T-cell (primary cell): ENCODE results near the gene ZNF200. TPM values are rescaled to one million over a fixed set of nuclear protein-coding genes. Genes with fewer than 3 reads are reported as not detected.

Source experiments
- ATAC-seq, 4 experiments: fragments of 200-7000 bp in 3 of 4; fragments of 150-1000 bp in 1 of 4; cut with Tn5 transposase; replicated peaks in 1 of 4; 1 replicate in 3 of 4; 2 replicates in 1 of 4; pipeline ENCODE4 v1.10.0; 2021; ENCODE audit warnings: moderate library complexity in 3 of 4, mild to moderate bottlenecking in 2 of 4, moderate number of reproducible peaks in 1 of 4
- CTCF ChIA-PET, 2 donors: fragments of 300-600 bp; sonication (Branson Sonifier 250); formaldehyde crosslinking; loops; one replicate each; lab custom pipeline; 2022; ENCODE audit warnings: antibody characterized with exemption in 2 of 2; lab: Charles Lee
- POLR2A ChIA-PET, 2 donors: fragments of 300-600 bp; sonication (Branson Sonifier 250); formaldehyde crosslinking; loops; one replicate each; lab custom pipeline; 2022; ENCODE audit warnings: antibody characterized with exemption in 2 of 2; lab: Charles Lee
- DNase-seq, 35 experiments: peaks; one replicate each; pipeline versions ENCODE4 v3.0.0 to v3.0.0-alpha.2; 2013 to 2023
- H3K27ac ChIP-seq: one replicate; pipeline ENCODE4 v1.5.1; 2013; ENCODE audit warnings: low read length
- H3K27me3 ChIP-seq, 2 experiments: replicated peaks in 1 of 2; 1 replicate in 1 of 2; 2 replicates in 1 of 2; pipeline versions ENCODE4 v1.6.1 to v1.7.0; 2013; ENCODE audit warnings: low read length in 1 of 2, mixed read lengths in 1 of 2; ENCODE audit not compliant: control insufficient read depth in 2 of 2, insufficient read depth in 2 of 2; ENCODE audit errors: extremely low read depth in 1 of 2
- H3K36me3 ChIP-seq, 2 donors: 1 replicate in 1 of 2; 2 replicates in 1 of 2; pipeline versions ENCODE4 v1.6.1 to v1.7.0; 2013; ENCODE audit warnings: low read length in 1 of 2; ENCODE audit not compliant: control insufficient read depth in 2 of 2, insufficient read depth in 1 of 2; ENCODE audit errors: extremely low read depth in 1 of 2
- H3K4me1 ChIP-seq, 2 experiments: 1 replicate in 1 of 2; 2 replicates in 1 of 2; pipeline versions ENCODE4 v1.6.1 to v1.7.0; 2013; ENCODE audit warnings: low read length in 2 of 2, mixed read lengths in 1 of 2; ENCODE audit not compliant: insufficient read depth in 2 of 2, control insufficient read depth in 1 of 2; ENCODE audit errors: extremely low read depth in 1 of 2
- H3K4me3 ChIP-seq, 2 donors: 1 replicate in 1 of 2; 2 replicates in 1 of 2; pipeline versions ENCODE4 v1.5.1 to v1.7.0; 2013; ENCODE audit warnings: mild to moderate bottlenecking in 2 of 2, low read length in 1 of 2, moderate library complexity in 1 of 2; ENCODE audit not compliant: control insufficient read depth in 1 of 2; ENCODE audit errors: extremely low read depth in 1 of 2
- H3K9me3 ChIP-seq: 2 replicates; pipeline ENCODE4 v1.7.0; 2013
- H3K27ac Mint-ChIP-seq, 2 donors: one replicate each; pipeline ENCODE4 v1.8.0; 2020 to 2021; ENCODE audit warnings: mild to moderate bottlenecking in 2 of 2, mixed read lengths in 2 of 2
- H3K27me3 Mint-ChIP-seq, 2 donors: one replicate each; pipeline ENCODE4 v1.8.0; 2021 to 2022; ENCODE audit warnings: mixed read lengths in 2 of 2
- H3K36me3 Mint-ChIP-seq: one replicate; pipeline ENCODE4 v1.8.0; 2021; ENCODE audit warnings: mixed read lengths
- H3K4me1 Mint-ChIP-seq, 3 donors: one replicate each; pipeline ENCODE4 v1.8.0; 2020 to 2022; ENCODE audit warnings: mixed read lengths in 3 of 3, mild to moderate bottlenecking in 1 of 3
- H3K4me3 Mint-ChIP-seq, 3 donors: one replicate each; pipeline ENCODE4 v1.8.0; 2020 to 2022; ENCODE audit warnings: mild to moderate bottlenecking in 3 of 3, mixed read lengths in 3 of 3, moderate library complexity in 3 of 3
- H3K9me3 Mint-ChIP-seq, 3 donors: one replicate each; pipeline ENCODE4 v1.8.0; 2020 to 2022; ENCODE audit warnings: mixed read lengths in 3 of 3
- WGBS: methylation state at CpG from one replicate; pipeline ENCODE4 v1.1.5; 2013; ENCODE audit warnings: missing lambda C conversion rate; ENCODE audit not compliant: insufficient coverage; 5-methylcytosine and 5-hydroxymethylcytosine counted together
- total RNA-seq, 35 experiments: library from RNA in 6 of 35; stranded (reverse) in 6 of 35; fragments of 120-200 nt in 1 of 35; gene quantifications; one replicate each; pipeline versions ENCODE4 v1.2.1 to v1.2.4 and lab custom pipeline; 2013 to 2026

Gene ZNF200
- total RNA-seq, 5 donors from 2014 or later (not counting 1 experiment from before 2014, with no cell fraction given): 7.6 to 21.3 (median 20.1) TPM

DNA sequence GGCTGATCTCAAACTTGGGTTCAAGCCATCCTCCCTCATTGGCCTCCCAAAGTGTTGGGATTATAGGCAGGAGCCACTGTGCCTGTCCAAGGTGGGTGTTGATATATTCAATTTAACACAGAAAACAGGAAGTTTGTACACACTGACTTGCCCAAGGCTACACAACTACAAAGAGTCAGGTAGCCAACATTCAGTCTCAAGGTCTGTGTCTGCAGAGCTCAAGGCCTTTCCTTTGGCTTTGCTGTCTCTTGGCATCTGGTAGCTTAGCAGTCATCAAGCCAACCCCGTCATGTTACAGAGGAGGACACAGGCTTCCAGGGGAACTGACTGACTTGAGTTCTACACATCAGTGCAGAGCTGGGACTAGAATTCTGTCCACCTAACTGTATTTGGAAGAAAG lies 33.3 kb upstream of the ZNF200 start:
- WGBS: 100% methylated on average over 1 of the region's 1 CpG
- ATAC-seq: no peak
- Mint-ChIP-seq H3K4me3 (no peak overlapping the region), H3K27ac (no peak overlapping the region), H3K4me1 (peaks cover 11 to 25% (median 20%) of the 10 kb centered on the region in 3 donors), H3K9me3 (peaks cover 0 to 4% (median 3%) of the 10 kb centered on the region in 3 donors), H3K27me3 (no peaks in the 10 kb centered on the region), H3K36me3 (peaks cover 33% of the 10 kb centered on the region)
- Histone ChIP-seq H3K4me3 (no peak overlapping the region), H3K27me3 (no peaks in the 10 kb centered on the region), H3K27ac (no peak overlapping the region), H3K36me3 (peaks cover 0 to 15% of the 10 kb centered on the region in 2 donors), H3K4me1 (peaks cover 3 to 17% of the 10 kb centered on the region in 2 experiments), H3K9me3 (no peaks in the 10 kb centered on the region)
- ChIA-PET CTCF (no interaction called here), POLR2A (no interaction called here)
- no peak for DNase-seq

DNA sequence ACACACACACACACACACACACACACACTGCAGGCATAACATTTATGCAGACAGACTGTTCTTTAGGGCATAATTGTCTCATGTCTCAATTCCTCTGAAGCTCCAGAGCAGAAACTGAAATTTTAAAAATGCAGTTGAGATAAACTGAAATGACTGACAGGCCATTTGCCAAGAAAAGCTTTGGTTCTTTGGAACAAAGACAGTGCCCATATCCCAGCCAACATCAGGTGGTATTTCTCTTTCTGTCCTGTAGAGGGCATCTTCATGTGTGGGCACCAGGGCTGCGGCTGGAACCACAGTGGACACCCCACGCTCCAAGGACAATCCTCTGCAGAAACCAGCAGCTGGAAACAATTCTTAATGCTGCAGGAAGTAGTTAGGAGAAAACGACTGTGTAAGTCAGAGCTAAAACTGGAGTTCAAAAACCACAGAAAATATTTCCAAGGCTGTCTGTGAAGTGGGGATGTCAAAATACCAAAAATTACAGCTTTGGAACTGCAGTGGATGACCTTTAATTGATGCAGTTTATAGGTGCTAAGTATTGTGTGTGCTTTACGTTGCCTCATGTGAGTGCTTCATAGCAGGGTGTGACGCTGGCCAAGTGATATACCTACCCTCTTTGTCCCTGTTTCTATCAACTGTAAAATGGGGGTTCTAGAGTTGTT lies 32.0 kb upstream of the ZNF200 start:
- Mint-ChIP-seq H3K27me3 (no peaks in the 10 kb centered on the region), H3K9me3 (peaks cover 0 to 3% (median 3%) of the 10 kb centered on the region in 3 donors), H3K4me3 (no peak overlapping the region), H3K27ac (no peak overlapping the region), H3K36me3 (peaks cover 33% of the 10 kb centered on the region), H3K4me1 (peaks cover 23 to 36% (median 31%) of the 10 kb centered on the region in 3 donors)
- H3K36me3 ChIP-seq: peaks cover 0 to 15% of the 10 kb centered on the region in 2 donors
- peak in 1 of 35 experiments; percentile 37 for DNase-seq
- POLR2A ChIA-PET: interaction anchor here in 1 of 2 donors (0.5 kb wide), 1 partner anchor 136 kb away, joined by 7 read pairs; no protein-coding TSS in a partner anchor
- H3K4me3 ChIP-seq: no peak overlapping the region
- ATAC-seq: no peak
- WGBS: no CpG with 5 or more reads among the region's 5 CpGs
- H3K27me3 ChIP-seq: no peaks in the 10 kb centered on the region
- no peaks in the 10 kb centered on the region for H3K9me3 ChIP-seq
- CTCF ChIA-PET: interaction anchor here in 1 of 2 donors (0.6 kb wide), 2 partner anchors 177 to 196 kb away, joined by 3 read pairs; no protein-coding TSS in a partner anchor
- no peak overlapping the region for H3K27ac ChIP-seq
- peaks cover 3 to 28% of the 10 kb centered on the region in 2 experiments for H3K4me1 ChIP-seq

DNA sequence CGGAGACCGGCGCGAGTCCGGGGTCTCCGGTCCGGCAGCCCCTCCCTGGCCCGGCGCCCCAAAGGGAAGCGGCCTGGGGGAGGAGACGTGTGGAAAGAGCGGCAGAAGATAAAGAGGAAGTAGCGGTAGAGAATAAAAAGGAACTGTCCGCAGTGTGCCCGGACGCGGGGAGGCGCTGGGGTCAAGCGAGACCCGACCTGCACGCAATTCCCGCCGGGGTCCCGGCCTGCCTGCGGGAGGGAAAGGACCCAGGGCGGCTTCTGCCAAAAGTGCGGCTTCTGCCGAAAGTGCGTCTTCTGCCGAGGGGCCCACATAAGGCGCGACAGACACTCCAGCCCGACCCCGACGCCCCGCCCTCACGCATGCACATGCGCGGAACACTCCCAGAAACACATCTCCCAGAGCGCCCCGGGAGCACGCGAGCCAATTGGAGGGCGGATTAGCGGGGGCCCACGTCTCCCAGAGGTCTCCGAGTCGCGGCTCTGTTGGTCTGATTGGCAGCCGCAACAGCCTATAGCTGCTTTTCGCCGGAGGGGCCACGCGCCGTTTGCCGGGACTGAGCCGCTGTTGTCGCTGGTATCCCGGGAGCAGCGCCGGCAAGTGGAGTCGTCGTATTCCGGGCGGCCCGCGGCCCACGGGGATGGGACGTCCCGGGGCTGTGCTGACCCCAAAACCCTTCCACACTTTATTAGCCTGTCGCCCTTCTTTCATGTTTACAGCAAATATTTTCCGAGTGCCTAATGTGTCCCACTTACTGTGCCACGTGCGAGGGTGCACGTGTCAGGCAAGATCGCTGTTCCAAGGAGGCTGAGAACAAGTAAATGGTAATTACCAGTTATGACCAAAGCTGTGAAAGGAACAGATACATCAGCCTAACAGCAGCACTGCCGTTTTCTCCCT lies 29.4 kb upstream of the ZNF200 start:
- WGBS: under 1% methylated on average over 77 of the region's 77 CpGs
- Mint-ChIP-seq H3K9me3 (peaks cover 0 to 3% (median 3%) of the 10 kb centered on the region in 3 donors), H3K4me1 (peaks cover 26 to 39% (median 32%) of the 10 kb centered on the region in 3 donors), H3K27me3 (no peaks in the 10 kb centered on the region), H3K4me3 (peak overlapping the region; percentile 86 to 96 (median 87)), H3K36me3 (peaks cover 30% of the 10 kb centered on the region), H3K27ac (peak overlapping the region; percentile 90 to 97)
- Histone ChIP-seq H3K27ac (peak overlapping the region; percentile 93), H3K4me1 (peaks cover 3 to 28% of the 10 kb centered on the region in 2 experiments), H3K4me3 (peak overlapping the region; percentile 65 to 93), H3K27me3 (no peaks in the 10 kb centered on the region), H3K36me3 (peaks cover 0 to 15% of the 10 kb centered on the region in 2 donors), H3K9me3 (no peaks in the 10 kb centered on the region)
- ATAC-seq (peak; percentile 86 to 89 (median 86)), DNase-seq (peak; percentile 90 to 98 (median 96))
- POLR2A ChIA-PET: interaction anchor here in 1 of 2 donors (0.9 kb wide), 1 partner anchor 18 kb away, joined by 5 read pairs; no protein-coding TSS in a partner anchor
- CTCF ChIA-PET: interaction anchor here in 1 of 2 donors (0.6 kb wide), 1 partner anchor 118 kb away, joined by 3 read pairs; no protein-coding TSS in a partner anchor

DNA sequence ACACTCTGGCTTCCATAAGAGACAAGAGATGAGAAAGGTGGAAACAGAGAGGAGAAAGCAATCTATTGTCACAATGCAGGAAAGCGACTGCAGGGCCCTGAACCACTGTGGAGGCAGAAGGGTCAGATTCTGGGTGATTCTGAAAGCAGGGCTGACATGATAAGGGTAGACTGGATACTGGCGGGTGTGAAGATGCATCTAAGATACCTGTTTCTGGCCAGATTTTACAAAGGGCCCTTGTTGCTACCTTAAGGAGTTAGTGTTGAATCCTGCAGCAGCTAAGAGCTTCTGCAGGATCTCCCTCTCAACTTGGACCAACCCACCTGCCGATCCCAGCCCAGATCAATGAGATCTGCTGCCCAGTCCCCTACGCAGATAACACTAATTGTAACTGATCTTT lies 27.6 kb upstream of the ZNF200 start:
- Mint-ChIP-seq H3K9me3 (no peaks in the 10 kb centered on the region), H3K4me3 (peak overlapping the region; percentile 69 to 87 (median 86)), H3K4me1 (peaks cover 26 to 37% (median 32%) of the 10 kb centered on the region in 3 donors), H3K36me3 (peaks cover 18% of the 10 kb centered on the region), H3K27me3 (peaks cover 0 to 4% of the 10 kb centered on the region in 2 donors), H3K27ac (peak overlapping the region; percentile 90 to 97)
- ChIA-PET POLR2A (interaction anchor here (0.5 to 0.8 kb wide), 4 partner anchors 18 to 1011 kb away, joined by 3 to 4 read pairs (median 3); partner anchors contain the start of gene TFAP4 (in 1 of the 2)), CTCF (interaction anchor here in 1 of 2 donors (0.6 kb wide), 1 partner anchor 130 kb away, joined by 3 read pairs; no protein-coding TSS in a partner anchor)
- 100% methylated on average over 3 of the region's 4 CpGs for WGBS
- Histone ChIP-seq H3K27me3 (peaks cover 0 to 2% of the 10 kb centered on the region in 2 experiments), H3K36me3 (peaks cover 0 to 11% of the 10 kb centered on the region in 2 donors), H3K27ac (peak overlapping the region; percentile 93), H3K4me3 (peak overlapping the region in 1 of 2 donors; percentile 18), H3K9me3 (no peaks in the 10 kb centered on the region), H3K4me1 (peaks cover 3 to 28% of the 10 kb centered on the region in 2 experiments)
- DNase-seq (no peak), ATAC-seq (no peak)

DNA sequence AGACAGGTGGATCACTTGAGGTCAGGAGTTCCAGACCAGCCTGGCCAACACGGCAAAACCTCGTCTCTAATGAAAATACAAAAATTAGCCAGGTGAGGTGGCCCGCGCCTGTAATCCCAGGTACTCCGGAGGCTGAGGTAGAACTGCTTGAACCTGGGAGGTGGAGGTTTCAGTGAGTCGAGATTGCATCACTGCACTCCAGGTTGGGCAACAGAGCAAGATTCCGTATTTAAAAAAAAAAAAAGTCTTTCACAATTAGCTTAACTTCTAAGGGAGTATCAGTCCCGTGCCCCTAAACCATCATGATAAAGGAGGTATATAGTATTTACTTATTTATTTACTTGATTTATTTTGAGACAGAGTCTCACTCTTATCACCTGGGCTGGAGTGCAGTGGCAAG lies 24.9 kb upstream of the ZNF200 start:
- Mint-ChIP-seq H3K27ac (no peak overlapping the region), H3K9me3 (no peaks in the 10 kb centered on the region), H3K27me3 (peaks cover 0 to 7% of the 10 kb centered on the region in 2 donors), H3K4me3 (no peak overlapping the region), H3K36me3 (peaks cover 5% of the 10 kb centered on the region), H3K4me1 (peaks cover 22 to 24% (median 22%) of the 10 kb centered on the region in 3 donors)
- DNase-seq (no peak), ATAC-seq (no peak)
- Histone ChIP-seq H3K9me3 (no peaks in the 10 kb centered on the region), H3K4me3 (no peak overlapping the region), H3K4me1 (peaks cover 1 to 22% of the 10 kb centered on the region in 2 experiments), H3K27me3 (peaks cover 2 to 10% of the 10 kb centered on the region in 2 experiments), H3K27ac (no peak overlapping the region), H3K36me3 (no peaks in the 10 kb centered on the region)
- POLR2A ChIA-PET: no interaction called here
- WGBS: 100% methylated on average over 1 of the region's 8 CpGs
- CTCF ChIA-PET: no interaction called here
